ENCODE results near the gene SDCCAG8. TPM values are rescaled to one million over a fixed set of nuclear protein-coding genes. Genes with fewer than 3 reads are reported as not detected.

The SDCCAG8 gene
- total RNA-seq, 1 donor from 2014 or later: 105 TPM

GRCh38 chr1:243457363-243457982 is 201.6 kb downstream of the SDCCAG8 start:
- DNase-seq: no peak

- no peak for DNase-seq
Measured at GRCh38 chr1:243459059-243459458, 203.2 kb downstream of the SDCCAG8 start.

DNA sequence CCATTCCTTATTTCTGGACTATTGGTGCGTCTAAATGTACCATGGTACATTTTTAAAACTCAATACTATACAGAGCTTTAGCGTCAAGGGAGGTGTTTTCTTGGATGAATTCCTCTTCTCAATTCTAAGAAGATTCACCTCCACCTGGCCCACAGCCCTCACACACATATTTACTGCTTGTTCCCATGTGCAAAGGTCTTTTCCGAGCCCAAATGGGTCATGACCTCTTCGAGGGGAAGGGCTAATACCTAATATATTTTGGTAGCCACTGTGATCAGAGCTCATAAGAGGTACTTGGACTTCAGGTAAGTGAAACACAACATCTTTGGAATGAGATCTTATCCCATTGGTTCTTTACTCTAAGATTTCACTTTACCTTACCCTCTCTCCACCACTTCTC is 205.9 kb downstream of the SDCCAG8 start:
- DNase-seq: no peak

DNA sequence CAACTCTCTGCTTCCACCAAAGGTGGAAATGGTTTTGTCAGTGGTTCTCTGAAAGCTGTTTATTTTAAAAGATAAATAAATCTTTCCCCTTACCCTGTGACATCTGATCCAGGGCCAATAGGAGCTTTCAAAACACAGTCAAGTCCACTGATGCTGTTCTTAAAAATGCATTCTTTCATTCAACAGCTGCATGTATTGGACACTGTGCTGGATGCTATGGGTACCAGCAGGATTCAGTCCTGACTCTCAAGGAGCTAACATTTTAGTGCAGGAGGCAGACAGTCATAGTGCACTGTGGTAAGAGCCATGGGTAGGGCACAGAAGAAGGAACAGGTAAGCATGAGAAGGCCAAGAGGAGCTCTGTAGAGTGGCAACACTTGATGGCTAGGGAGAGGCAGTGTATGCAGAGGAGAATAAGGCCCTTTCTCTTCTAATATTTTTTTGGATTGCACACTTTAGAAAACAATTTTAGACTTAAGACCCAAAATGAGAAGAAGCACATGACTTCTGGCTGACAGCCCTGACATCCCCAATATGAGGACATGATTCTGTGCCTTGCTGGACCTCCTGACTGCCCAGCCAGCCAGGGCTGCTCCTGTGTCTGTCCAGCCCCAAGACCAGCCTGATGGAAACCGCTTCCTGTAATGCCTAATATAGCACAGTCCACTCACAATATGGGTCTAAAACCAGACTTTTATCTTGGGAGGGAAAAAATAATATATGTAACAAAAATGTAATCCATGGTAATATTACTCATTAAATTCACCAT is 207.3 kb downstream of the SDCCAG8 start:
- DNase-seq: no peak

- DNase-seq: no peak
Measured at GRCh38 chr1:243465081-243465480, 209.2 kb downstream of the SDCCAG8 start.

- no peak for DNase-seq
Measured at GRCh38 chr1:243465738-243466137, 209.9 kb downstream of the SDCCAG8 start.

DNA sequence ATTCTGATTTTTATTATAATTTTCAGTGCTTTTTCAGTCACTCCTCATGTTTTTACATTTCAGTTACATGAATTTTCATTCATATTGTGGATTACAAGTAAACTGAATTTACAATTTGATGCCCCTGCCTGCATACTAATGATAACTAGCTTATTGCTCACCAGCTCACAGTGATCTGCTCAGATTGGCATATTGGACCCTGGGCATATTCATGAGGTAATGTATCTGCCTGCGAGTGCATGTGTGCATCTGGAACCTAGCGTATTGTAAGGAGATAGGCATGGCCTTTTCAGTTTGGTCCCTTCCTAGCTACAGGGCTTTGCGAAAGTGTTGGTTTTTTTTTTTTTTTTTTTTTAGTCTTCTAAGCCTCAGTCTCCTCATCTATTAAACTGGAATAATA is 213.7 kb downstream of the SDCCAG8 start:
- no peak for DNase-seq

- peak; percentile 39 for DNase-seq
Measured at GRCh38 chr1:243470502-243470901, 214.7 kb downstream of the SDCCAG8 start.

- peak; percentile 36 for DNase-seq
Measured at GRCh38 chr1:243471026-243471685, 215.3 kb downstream of the SDCCAG8 start.

DNA sequence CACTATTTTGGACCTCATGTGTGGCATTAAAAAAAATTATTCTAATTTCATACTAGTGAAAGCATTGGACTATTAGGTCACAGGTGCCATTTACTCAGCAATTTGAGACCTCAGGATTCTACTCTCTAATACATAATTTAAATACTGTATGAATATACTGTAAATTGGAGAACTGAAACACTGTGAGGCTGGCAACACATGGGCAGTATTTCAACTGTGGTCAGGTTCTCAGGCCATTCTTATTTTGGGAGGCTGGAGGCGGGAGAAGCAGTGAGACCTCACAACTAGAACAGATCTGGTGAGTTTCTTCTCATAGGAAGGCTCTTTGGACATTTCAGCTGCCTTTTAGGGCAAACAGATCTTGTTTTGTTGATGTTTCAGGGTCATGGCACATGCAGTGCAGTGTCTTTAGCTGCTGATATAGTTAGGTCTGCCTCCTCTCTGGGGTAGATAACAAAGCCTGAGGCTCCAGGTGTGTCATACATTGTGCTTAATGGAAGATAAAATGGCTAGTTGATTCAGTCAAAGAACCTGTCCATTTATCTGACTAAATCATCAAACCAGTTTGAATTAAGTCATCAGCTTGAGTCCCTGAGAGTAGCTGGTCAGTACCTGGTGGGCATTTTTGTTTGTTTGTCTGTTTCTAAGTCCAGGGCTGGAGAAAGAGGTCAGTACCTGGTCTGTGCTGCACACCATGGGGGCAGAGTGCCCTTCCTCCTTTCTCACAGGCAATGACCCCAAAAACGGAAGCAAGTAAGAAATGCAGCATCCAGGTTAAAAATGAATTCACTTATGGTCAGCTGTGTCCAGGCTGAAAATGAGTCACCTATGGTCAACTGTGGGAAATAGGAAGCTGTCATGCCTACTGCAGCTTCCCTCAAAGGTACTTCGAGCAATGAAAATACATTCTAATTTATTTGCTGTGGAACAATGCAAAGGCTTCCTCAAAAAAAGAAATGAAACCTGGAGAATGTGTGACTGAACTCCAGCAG is 216.2 kb downstream of the SDCCAG8 start:
- no peak for DNase-seq

DNA sequence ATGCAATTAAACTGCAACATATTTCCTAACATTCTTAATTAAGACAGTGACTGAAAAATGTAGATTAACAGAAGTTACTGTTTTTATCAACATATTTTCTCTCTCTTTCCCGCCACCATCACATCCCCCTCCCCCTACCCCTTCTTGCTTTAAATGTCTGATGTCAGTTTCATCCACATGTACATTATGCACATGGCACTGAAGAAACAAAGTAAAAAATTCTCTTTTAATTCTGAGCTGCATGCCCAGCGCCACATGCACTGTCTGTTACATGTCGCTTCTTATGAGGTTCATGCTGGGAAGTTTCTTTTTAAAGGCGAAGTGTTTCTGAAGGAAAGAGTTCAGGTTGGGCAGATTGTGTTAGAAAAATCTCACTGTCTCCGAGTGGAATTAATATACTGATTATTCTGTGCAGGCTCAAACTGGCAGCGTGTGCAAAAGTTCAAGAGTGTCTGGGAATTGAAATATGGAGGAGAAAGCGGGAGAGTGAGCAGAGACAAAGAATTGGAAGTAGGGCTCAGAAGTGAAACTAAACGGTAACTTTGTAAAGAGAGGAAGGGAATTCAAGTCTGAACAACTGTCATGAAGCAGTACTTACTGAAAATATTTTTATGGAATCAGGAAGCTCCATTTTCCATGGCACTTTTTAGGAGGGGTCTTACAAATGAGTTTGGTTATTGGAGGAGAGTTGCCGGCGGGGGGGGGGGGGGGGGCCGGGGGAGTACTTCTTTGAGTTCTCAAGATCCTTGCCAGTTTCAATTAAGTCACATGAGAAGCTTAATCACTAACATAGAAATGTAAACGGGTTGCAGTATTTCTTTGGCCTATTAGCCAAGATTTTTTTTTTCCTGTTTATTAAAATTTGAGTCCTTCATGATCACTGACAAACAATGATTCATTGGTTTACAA is 217.6 kb downstream of the SDCCAG8 start:
- no peak for DNase-seq

DNA sequence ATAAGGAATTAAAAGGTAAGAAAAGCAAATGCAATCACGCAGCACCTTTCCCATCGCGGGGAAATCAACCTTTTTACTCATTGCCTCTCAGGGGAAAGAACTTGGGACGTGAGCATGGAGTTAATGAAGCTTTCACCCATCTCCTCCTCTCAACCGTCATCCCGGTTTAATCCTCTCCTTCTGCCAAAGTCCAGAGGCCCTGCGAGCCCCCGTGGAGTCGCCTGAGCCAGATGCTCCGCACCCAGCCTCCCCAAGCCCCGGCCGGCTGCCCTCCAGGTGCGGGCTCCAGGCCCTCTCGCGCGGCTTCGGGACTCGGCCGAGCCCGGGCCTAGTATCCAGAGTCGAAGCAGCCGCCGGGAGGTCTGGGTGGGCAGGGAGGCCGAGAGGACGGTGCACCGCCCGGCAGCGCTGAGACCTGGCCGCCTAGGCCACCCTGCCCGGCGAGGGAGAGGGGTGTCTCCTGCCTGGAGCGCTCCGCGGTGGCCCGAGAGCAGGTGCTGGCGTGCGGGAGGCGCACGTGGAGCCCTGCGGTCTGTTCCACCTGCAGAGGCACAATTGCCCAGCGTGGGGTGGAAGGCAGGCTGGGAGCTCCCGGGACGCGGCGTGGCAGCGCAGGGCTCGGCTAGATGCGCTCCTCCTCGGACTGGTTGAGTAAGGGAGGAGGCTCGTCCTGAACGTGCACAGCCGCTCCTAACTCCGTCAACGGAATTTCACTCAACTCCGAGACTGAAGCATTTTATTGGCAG is 218.5 kb downstream of the SDCCAG8 start:
- no peak for DNase-seq

- no peak for DNase-seq
Measured at GRCh38 chr1:243474906-243475305, 219.1 kb downstream of the SDCCAG8 start.

DNA sequence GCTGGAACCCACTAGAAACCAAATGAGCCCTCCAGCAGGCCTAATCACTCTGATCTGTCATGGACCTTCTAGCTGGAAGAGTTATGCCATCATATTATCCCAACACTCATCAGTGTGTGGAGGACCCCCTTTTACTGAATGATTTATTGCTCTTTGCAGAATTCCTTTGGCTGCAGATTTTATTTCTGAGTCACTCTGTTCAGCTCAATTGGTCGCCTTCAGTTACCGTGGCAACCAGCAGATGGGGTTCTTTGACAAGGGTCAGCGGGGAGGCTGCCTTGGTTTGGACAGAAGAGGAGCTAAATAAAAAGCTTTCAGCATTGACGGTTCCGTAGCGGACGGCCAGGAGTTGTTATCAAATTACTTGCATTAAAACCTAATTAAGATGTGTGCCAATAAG is 220.1 kb downstream of the SDCCAG8 start:
- peak; percentile 53 for DNase-seq

DNA sequence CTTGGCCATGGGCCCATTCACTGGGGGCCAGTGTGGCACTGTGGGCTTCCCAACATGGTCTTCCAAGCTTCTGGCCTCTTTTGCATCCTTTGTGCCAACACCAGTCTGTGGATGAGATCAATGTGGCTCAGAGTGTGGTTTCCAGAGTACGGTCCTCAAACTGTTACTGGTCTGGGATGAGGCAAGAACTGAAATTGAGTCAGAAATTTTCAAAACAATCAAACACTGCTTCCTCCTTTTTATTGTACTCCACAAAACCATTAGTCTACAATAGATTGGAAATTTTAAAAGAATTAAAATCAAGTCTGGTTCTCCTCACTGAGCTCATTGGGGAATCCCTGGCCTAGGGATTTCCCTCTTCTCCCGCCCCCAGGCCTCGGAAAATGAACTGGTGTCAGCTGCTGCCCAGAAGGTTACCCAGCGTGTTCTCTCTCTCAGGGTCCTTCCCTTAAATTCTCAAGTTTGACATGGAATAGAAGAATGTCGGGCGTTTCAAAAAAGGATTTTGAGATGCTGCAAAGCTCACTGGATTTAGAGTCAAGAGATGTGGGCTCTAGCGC is 222.0 kb downstream of the SDCCAG8 start:
- no peak for DNase-seq

GRCh38 chr1:243481101-243481500 is 225.3 kb downstream of the SDCCAG8 start:
- no peak for DNase-seq

DNA sequence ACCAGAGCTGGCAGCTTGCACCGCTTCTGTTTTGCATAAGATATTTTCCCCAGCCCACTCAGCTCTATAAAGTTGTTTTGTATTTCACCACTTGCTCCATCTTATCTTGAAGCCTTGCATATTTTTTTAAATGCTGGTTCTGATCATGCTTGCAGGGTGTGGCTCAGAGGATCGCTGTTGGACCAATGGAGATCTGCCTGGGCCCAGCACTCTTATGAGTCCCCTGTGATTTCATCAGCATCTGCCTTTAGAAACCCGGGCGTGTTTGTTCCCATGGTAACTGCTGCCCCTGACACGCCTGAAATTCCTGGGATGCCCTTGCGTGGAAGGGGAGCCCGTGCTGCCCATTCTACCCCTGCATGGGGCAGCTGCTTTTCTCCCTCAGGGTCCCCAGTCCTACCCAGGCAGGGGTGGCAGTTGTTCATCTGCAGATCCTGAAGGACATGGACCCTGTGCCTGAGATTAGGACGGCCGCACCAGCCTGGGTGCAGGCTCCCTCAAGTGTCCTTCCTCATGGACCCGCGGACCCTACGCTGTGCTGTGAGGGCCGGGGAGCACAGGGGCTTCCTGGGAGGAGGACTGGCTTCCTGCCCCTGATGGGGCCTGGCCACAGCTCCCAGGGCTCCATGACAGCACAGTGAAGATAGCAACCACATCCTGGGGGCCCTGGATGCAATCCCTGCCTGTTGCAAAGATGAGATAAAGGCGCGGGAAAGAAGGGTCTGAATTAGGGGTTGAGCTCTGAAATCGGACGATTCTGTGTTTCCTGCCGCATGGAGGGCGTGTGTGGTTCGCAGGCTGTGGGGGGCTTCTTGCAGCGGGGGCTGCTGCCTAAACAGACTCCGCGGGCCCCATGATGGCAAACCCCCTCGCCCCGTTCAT is 226.5 kb downstream of the SDCCAG8 start:
- DNase-seq: peak; percentile 58

DNA sequence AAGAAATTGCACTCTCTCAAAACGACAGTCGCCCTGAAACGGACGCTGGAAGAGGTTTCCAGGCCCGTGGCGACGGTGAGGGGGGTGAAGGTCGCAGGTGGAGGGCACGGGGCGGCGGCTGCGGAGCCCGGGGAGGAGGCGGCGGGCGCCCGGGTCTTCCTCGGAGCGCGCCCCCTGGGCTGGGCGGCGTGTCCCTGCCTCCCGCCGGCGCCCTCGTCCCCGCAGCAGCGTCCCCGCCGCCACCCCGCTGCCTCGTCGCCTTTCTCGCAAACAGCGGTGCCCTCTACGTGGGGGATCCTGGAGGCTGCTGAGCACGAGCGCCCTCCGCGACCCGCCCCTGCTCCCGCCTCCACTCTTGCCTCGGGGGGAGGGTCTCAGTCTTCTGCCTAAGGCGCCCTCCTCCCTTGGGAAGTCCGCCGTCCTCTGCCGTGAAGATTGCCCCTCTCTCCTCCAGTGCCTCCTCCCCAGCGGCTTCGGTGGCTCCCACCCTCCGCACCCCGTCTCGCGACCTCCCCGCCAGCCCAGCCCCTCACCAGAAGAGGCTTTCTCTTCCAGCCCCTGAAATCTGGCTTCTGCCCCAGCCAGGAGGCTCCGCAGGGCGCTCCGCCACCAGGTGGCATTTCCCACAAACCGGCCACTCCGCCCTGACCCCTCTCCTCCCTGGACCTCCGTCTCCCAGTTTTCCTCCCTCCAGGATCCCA is 227.4 kb downstream of the SDCCAG8 start:
- DNase-seq: no peak

Data from occipital lobe (tissue), 2 donors.